ENCODE data around the gene IMP3. TPM values are rescaled to one million over a fixed set of nuclear protein-coding genes. Genes with fewer than 3 reads are reported as not detected.

IMP3 gene
- total and polyA plus RNA-seq, 7 donors, result 55.4 to 117 (median 71.1) TPM

GRCh38 chr15:75662823-75663519, 22.9 kb upstream of the IMP3 start:
- no peak for TF ChIP-seq CTCF (IDR thresholded peaks at IDR 0.05)
- no peak for TF ChIP-seq EP300 (IDR thresholded peaks at IDR 0.05)
- no peak for TF ChIP-seq POLR2A (IDR thresholded peaks at IDR 0.05)
- TF ChIP-seq POLR2AphosphoS5 (IDR thresholded peaks at IDR 0.05), result no peak
- DNase-seq, result no peak
- no peaks in the 10 kb centered on the region for H3K27me3 ChIP-seq
- H3K4me1 ChIP-seq, result peaks cover 0 to 52% (median 49%) of the 10 kb centered on the region in 4 donors
- H3K4me3 ChIP-seq, result no peak overlapping the region
- 77 to 86% methylated on average over 9 of the region's 9 CpGs for WGBS, 2 donors
- peaks cover 0 to 21% (median 4%) of the 10 kb centered on the region in 4 donors for H3K36me3 ChIP-seq
- intact Hi-C loops (cut with DNase I), result no loop called here
- no peaks in the 10 kb centered on the region for H3K9me3 ChIP-seq
- H3K27ac ChIP-seq, result peak overlapping the region; percentile 79 to 90 (median 88)

GRCh38 chr15:75661756-75662140, 21.7 kb upstream of the IMP3 start:
- no peak for DNase-seq
- Histone ChIP-seq H3K4me1 (peaks cover 0 to 44% (median 43%) of the 10 kb centered on the region in 4 donors), H3K27ac (peak overlapping the region; percentile 79 to 90 (median 88)), H3K4me3 (no peak overlapping the region), H3K36me3 (peaks cover 0 to 33% (median 17%) of the 10 kb centered on the region in 4 donors), H3K9me3 (no peaks in the 10 kb centered on the region), H3K27me3 (no peaks in the 10 kb centered on the region)
- 78 to 82% methylated on average over 3 of the region's 3 CpGs for WGBS, 2 donors
- no peak for TF ChIP-seq CTCF (IDR thresholded peaks at IDR 0.05)
- TF ChIP-seq POLR2AphosphoS5 (IDR thresholded peaks at IDR 0.05), result no peak
- intact Hi-C loops (cut with DNase I), result no loop called here

GRCh38 chr15:75661100-75661755, 21.2 kb upstream of the IMP3 start:
- DNase-seq, result peak; percentile 97
- Histone ChIP-seq H3K27ac (peak overlapping the region; percentile 79 to 90 (median 88)), H3K36me3 (peaks cover 0 to 38% (median 19%) of the 10 kb centered on the region in 4 donors), H3K27me3 (no peaks in the 10 kb centered on the region), H3K4me1 (peaks cover 0 to 40% (median 38%) of the 10 kb centered on the region in 4 donors), H3K4me3 (peak overlapping the region in 2 of 4 donors; percentile 8 to 10), H3K9me3 (no peaks in the 10 kb centered on the region)
- 68 to 72% methylated on average over 14 of the region's 14 CpGs for WGBS, 2 donors
- intact Hi-C loops (cut with DNase I), result no loop called here
- TF ChIP-seq CTCF (IDR thresholded peaks at IDR 0.05), result no peak
- peak; percentile 50 to 79 (median 70) for TF ChIP-seq POLR2AphosphoS5 (IDR thresholded peaks at IDR 0.05)

- no peak for TF ChIP-seq CTCF (IDR thresholded peaks at IDR 0.05)
- TF ChIP-seq POLR2AphosphoS5 (IDR thresholded peaks at IDR 0.05), result no peak
- no peak for TF ChIP-seq EP300 (IDR thresholded peaks at IDR 0.05)
- no peak for TF ChIP-seq POLR2A (IDR thresholded peaks at IDR 0.05)
- intact Hi-C loops (cut with DNase I), result no loop called here
- Histone ChIP-seq H3K27ac (peak overlapping the region; percentile 79 to 90 (median 88)), H3K36me3 (peaks cover 0 to 47% (median 20%) of the 10 kb centered on the region in 4 donors), H3K27me3 (no peaks in the 10 kb centered on the region), H3K9me3 (no peaks in the 10 kb centered on the region), H3K4me1 (peaks cover 0 to 51% (median 42%) of the 10 kb centered on the region in 4 donors), H3K4me3 (no peak overlapping the region)
- 66 to 77% methylated on average over 17 of the region's 17 CpGs for WGBS, 2 donors
- no peak for DNase-seq
These were observed 20.1 kb upstream of the IMP3 start for GRCh38 chr15:75659928-75660645.

Measured in sigmoid colon (tissue), 7 donors.